ENCODE results near the gene PTGS1.
A peak's percentile ranks its signal among the peaks of the same experiment; 100 is the strongest.

Gene PTGS1

GRCh38 chr9:122376796-122377195 is 6.0 kb downstream of the PTGS1 start:
- DNase-seq: no peak

GRCh38 chr9:122377241-122378164 is 6.7 kb downstream of the PTGS1 start:
- DNase-seq: peak; percentile 60

DNA sequence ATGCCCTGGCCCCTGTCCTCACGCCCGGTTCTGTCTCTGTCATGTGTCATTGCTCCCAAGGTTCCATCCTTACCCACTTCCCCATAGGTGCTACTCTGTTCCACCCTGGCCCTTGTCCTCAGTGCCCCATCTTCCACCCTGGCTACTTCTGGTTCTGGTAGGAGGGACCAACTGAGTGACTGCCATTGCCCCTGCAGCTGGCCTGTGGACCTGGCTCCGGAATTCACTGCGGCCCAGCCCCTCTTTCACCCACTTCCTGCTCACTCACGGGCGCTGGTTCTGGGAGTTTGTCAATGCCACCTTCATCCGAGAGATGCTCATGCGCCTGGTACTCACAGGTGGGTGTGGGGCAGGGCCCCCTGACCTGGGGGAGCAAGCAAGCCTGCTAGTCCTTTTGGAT is 7.4 kb downstream of the PTGS1 start:
- no peak for DNase-seq

- DNase-seq: peak; percentile 45
Measured at GRCh38 chr9:122379340-122379739, 8.5 kb downstream of the PTGS1 start.

- no peak for DNase-seq
Measured at GRCh38 chr9:122380293-122380692, 9.5 kb downstream of the PTGS1 start.

- no peak for DNase-seq
Measured at GRCh38 chr9:122381206-122381950, 10.6 kb downstream of the PTGS1 start.

- no peak for DNase-seq
Measured at GRCh38 chr9:122382901-122383850, 12.4 kb downstream of the PTGS1 start.

- DNase-seq: no peak
Measured at GRCh38 chr9:122383992-122384461, 13.2 kb downstream of the PTGS1 start.

DNA sequence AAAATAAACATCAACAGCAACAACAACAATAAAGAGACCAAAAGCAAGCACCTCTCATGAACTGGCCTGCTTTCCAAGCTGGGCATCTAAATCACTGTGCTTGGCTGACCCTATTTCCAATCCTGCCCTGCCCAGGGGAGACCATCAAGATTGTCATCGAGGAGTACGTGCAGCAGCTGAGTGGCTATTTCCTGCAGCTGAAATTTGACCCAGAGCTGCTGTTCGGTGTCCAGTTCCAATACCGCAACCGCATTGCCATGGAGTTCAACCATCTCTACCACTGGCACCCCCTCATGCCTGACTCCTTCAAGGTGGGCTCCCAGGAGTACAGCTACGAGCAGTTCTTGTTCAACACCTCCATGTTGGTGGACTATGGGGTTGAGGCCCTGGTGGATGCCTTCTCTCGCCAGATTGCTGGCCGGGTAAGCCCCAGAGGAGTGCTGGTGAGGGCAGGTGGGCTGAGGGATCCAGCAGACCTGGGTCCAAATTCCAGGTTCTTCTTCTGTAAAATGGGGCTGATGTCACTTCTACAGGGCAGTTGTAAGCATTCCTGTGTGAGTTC is 15.6 kb downstream of the PTGS1 start:
- DNase-seq: no peak

DNA sequence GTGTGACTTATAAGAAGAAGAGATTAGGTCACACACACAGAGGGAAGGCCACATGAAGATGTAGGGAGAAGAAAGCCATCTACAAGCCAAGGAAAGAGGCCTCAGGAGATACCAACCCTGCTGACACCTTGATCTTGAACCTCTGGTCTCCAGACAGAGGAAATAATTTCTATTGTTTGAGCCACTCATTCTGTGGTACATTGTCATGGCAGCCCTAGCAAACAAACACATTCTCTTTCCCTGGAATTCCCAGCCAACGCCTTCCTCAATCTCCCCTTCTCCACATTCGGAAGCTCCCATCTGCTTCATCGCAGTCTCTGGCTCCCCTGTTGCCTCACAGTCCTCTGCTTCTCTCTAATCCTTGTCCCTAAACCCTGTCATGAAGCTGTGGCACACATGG is 16.7 kb downstream of the PTGS1 start:
- no peak for DNase-seq

GRCh38 chr9:122389195-122389594 is 18.4 kb downstream of the PTGS1 start:
- no peak for DNase-seq

DNA sequence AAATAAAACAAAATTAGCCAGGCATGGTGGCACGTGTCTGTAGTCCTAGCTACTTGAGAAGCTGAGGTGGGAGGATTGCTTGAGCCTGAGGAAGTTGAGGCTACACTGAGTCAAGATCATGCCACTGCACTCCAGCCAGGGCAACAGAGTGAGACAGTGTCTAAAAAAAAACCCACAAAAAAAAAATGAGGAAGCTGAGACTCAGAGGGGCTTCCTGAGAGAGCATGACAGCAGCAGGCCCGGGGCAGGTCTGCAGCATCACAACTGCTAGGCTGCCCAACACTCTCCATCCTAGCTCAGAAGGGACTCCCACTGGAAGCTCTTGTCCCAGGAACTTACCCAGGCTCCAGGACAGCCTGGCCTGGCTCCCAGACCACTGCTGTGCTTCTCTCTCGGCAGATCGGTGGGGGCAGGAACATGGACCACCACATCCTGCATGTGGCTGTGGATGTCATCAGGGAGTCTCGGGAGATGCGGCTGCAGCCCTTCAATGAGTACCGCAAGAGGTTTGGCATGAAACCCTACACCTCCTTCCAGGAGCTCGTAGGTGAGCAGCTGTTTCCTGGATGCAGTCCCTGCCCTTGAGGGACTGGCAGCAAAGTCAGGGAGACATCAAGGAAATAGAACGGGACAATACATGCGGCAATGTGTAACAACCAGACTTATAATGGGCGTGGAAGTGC is 19.1 kb downstream of the PTGS1 start:
- no peak for DNase-seq

DNA sequence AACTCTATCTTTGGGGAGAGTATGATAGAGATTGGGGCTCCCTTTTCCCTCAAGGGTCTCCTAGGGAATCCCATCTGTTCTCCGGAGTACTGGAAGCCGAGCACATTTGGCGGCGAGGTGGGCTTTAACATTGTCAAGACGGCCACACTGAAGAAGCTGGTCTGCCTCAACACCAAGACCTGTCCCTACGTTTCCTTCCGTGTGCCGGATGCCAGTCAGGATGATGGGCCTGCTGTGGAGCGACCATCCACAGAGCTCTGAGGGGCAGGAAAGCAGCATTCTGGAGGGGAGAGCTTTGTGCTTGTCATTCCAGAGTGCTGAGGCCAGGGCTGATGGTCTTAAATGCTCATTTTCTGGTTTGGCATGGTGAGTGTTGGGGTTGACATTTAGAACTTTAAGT is 21.5 kb downstream of the PTGS1 start:
- no peak for DNase-seq

GRCh38 chr9:122392714-122393113 is 21.9 kb downstream of the PTGS1 start:
- no peak for DNase-seq

GRCh38 chr9:122393284-122393983 is 22.6 kb downstream of the PTGS1 start:
- DNase-seq: no peak

GRCh38 chr9:122394265-122395125 is 23.7 kb downstream of the PTGS1 start:
- DNase-seq: no peak

- DNase-seq: no peak
Measured at GRCh38 chr9:122396614-122397148, 25.9 kb downstream of the PTGS1 start.

- no peak for DNase-seq
Measured at GRCh38 chr9:122397749-122398148, 26.9 kb downstream of the PTGS1 start.

DNA sequence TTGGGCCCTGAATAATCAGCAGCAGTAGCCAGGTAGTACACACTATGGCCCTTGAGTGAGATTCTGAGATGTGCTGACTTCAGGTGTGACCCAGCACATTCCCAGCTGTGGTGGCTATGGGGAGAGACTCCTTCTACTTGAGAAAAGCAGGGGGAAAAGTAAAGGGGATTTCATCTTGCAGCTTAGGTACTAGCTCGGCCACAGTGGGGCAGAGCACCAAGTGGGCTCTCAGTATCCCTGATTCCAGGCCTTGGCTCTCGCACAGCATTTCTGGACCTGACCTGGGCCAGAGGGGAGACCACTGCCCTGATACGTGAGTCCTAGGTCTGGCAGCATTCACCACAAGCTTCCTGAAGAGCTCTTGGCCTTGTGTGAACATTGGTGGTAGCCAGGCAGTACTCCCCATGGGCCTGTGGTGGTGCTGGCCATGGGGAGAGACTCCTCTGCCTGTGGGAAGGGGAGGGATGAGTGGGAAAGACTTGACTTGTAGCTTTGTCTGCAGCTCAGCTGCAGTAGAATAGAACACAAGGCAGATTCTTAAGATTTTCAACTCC is 27.6 kb downstream of the PTGS1 start:
- no peak for DNase-seq

- DNase-seq: no peak
Measured at GRCh38 chr9:122401896-122402295, 31.1 kb downstream of the PTGS1 start.
